AG04449 (cell line): ENCODE data around the gene OR14I1.

Experiments used
- CTCF ChIA-PET: fragments of 350-600 bp; formaldehyde crosslinking; extraction: SDS; loops from one replicate; lab custom pipeline; 2021; ENCODE audit warnings: antibody characterized with exemption; lab: Yijun Ruan, JAX
- POLR2A ChIA-PET: fragments of 400-600, 350-600 bp; formaldehyde crosslinking; extraction: SDS; loops from one replicate; lab custom pipeline; 2020; ENCODE audit warnings: antibody characterized with exemption, inconsistent platforms; lab: Yijun Ruan, JAX
- DNase-seq: peaks from one replicate; pipeline ENCODE4 v3.0.0-alpha.2; 2010; ENCODE audit warnings: low read depth, low spot score
- H3K4me3 ChIP-seq: 2 replicates; pipeline ENCODE4 v1.5.1; 2011; ENCODE audit warnings: low read depth, mild to moderate bottlenecking, control low read depth, low read length
- CTCF ChIP-seq: IDR thresholded peaks from one replicate; pipeline ENCODE4 v1.5.1; 2011; ENCODE audit warnings: mild to moderate bottlenecking, moderate library complexity, low read length, control low read depth, inconsistent platforms; ENCODE audit not compliant: insufficient read depth; ENCODE audit errors: missing control alignments

Gene OR14I1

DNA sequence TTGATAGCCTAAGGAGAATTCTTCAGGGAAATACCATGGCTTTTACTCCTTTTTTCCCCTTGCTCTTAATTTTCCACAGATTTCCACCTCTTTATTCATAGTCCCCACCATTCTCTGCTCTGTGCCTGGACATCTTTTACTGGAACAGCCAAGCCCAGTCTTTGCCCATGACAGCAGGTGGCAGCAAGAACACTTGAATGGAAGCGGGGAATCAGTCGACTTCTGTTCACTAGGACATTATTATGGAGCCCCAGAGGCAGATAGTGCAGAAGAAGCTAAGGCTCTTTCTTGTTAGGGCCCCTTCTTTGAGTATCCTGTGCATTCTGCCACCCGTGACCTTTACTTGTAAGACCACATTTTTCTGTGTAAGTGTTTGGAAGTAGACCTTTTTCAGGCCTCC, 6.3 kb downstream of the OR14I1 start:
- H3K4me3 ChIP-seq, result no peak overlapping the region
- DNase-seq, result no peak
- POLR2A ChIA-PET, result no interaction called here
- CTCF ChIA-PET, result no interaction called here
- no peak for TF ChIP-seq CTCF

DNA sequence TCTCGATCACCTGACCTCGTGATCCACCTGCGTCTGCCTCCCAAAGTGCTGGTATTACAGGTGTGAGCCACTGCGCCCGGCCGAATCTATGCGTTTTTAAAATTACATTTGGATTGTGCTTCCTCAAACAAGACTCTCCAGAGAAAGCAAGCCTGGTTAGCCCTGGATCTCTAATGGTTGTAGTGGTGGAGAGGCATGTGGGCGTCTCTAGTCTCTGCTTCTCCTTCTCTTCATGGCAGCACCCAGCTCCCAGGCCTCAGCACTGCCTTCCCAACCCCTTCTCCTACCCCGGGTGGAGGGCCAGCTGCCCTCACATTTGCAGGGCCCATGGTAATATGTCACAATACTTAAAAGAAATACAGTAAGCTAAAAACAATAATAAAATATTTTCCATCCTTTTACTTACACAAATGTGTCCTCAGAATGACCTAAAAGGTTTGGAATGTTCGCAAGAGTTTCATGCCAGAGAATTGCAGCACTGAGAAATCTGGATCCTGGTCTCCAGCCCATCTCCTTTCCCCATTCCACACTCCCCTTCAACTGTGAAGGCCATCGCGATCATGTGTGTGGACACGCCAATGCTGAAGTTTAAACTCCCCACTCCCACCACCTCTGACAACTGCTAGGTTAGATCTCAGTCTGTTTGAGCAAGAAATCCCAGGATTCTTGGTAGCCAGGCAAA, 7.0 kb downstream of the OR14I1 start:
- no peak for TF ChIP-seq CTCF
- no peak for DNase-seq
- H3K4me3 ChIP-seq, result no peak overlapping the region
- ChIA-PET CTCF (no interaction called here), POLR2A (no interaction called here)

- no peak overlapping the region for H3K4me3 ChIP-seq
- ChIA-PET CTCF (no interaction called here), POLR2A (no interaction called here)
- no peak for DNase-seq
- no peak for TF ChIP-seq CTCF
Measured at GRCh38 chr1:248691567-248692155, 10.9 kb downstream of the OR14I1 start.

- no peak for TF ChIP-seq CTCF
- no peak for DNase-seq
- H3K4me3 ChIP-seq, result no peak overlapping the region
- ChIA-PET CTCF (no interaction called here), POLR2A (no interaction called here)
Measured at GRCh38 chr1:248688527-248689298, 13.9 kb downstream of the OR14I1 start.

- ChIA-PET CTCF (no interaction called here), POLR2A (no interaction called here)
- no peak for TF ChIP-seq CTCF
- no peak overlapping the region for H3K4me3 ChIP-seq
- DNase-seq, result no peak
Measured at GRCh38 chr1:248686815-248687214, 15.8 kb downstream of the OR14I1 start.

GRCh38 chr1:248681651-248682050, 20.9 kb downstream of the OR14I1 start:
- ChIA-PET CTCF (no interaction called here), POLR2A (no interaction called here)
- H3K4me3 ChIP-seq, result no peak overlapping the region
- TF ChIP-seq CTCF, result no peak
- DNase-seq, result no peak
